Activated CD8-positive, alpha-beta memory T cell treated with anti-CD3 and anti-CD28 coated beads, Interleukin-2, amount 50 U/mL, for 48 hours (primary cell): Measurements from ENCODE around the gene PXN.
A peak's percentile ranks its signal among the peaks of the same experiment; 100 is the strongest.
"Not testable (repeated sequence)": the region's sequence is repeated elsewhere in the genome, so short reads cannot be mapped to it uniquely, and the experiment has no call there.

ENCODE experiments used
- DNase-seq: peaks from one replicate; pipeline ENCODE4 v3.0.0-alpha.2; 2020

PXN gene

DNA sequence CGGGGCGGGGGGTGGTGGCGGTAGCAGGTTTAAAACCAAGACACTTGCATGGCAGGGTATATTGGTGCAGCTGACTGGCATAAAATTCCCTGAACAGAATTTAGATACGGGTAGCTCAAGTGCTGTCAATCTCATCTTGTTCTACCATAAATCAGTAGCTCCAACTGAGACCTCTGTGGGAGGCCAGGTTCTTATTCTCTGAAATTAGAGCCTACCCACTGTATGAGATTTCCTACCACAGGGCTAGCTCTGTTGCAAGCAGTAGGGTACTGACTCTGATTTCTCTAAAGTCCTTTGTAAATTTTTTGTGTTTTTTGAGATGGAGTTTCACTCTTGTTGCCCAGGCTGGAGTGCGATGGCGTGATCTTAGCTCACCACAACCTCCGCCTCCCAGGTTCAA is 61.4 kb downstream of the PXN start:
- DNase-seq: no peak

DNA sequence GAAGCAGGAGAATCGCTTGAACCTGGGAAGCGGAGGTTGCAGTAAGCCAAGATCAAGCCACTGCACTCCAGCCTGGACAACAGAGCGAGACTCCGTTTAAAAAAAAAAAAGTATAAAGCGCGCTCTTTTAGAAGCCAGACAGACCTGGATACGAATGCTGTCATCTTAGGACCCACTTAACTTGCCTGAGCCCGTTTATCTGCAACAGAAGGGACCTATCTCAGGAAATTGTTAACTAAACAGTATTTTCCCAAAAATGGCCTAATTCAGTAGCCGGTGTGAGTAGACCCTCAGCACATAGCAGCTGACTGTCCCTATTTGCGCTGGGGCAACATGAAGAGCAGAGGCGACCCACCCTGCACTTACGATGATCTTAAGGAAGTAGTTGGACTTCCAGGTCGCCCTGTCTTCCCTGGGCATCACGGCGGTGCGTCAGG is 65.1 kb downstream of the PXN start:
- no peak for DNase-seq

DNA sequence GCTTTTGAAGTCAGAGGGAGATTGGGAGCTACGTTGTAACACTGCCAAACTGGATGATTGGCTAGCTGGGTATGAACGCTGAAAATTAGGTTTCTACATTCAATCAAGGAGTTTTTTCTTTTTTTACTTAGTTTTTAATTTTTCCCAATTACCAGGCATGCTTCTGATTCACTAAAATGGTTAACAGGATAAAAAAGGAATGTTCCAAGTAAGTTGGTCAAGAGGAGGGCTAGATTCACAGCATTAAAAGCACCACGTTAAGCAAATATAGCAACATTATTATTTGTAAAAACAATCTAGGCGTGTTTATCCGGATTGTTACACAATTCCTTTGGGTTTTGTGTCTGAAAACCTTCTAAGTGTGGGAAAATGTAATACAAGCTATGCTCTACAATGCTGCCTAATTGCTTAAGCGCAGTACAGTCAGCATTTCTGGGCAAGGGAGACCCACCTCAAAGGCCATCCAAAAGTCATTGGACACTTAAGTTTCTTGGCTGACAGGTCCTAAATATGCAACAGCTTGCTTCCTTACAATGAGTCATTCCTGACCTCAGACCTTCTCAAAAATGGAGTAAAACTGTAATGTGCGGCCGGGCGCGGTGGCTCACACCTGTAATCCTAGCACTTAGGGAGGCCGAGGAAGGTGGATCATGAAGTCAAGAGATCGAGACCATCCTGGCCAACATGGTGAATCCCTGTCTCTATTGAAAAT is 65.8 kb downstream of the PXN start:
- peak; percentile 77 for DNase-seq

GRCh38 chr12:120199025-120199424 is 66.5 kb downstream of the PXN start:
- peak; percentile 65 for DNase-seq

GRCh38 chr12:120197542-120197887 is 68.0 kb downstream of the PXN start:
- no peak for DNase-seq

DNA sequence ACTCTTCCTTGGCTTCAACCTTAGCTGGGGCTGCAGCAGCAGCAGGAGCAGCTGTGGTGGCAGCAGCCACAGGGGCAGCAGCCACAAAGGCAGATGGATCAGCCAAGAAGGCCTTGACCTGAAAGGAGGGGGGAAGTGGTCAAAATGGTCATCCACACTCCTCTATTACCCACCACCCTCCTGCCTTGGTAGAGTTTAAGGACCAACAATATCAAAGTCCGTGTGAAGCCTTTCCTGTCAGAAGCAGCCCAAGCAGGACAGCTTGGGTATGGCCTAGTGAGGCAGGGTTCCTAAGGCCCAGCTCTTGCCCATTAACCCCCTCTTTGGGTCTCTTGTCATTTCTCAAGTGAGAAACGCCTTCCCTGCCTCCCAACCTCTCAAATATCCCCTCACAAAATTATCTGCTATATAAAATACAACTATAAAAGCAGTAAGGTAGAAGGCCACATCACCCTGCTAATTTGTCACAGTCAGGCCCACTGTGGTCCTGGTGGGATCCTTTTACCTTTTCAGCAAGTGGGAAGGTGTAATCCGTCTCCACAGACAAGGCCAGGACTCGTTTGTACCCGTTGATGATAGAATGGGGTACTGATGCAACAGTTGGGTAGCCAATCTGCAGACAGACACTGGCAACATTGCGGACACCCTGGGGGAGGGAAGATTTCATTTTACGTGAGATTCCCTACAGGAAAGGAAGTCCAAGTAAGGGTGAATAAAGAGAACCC is 68.6 kb downstream of the PXN start:
- DNase-seq: peak; percentile 66

DNA sequence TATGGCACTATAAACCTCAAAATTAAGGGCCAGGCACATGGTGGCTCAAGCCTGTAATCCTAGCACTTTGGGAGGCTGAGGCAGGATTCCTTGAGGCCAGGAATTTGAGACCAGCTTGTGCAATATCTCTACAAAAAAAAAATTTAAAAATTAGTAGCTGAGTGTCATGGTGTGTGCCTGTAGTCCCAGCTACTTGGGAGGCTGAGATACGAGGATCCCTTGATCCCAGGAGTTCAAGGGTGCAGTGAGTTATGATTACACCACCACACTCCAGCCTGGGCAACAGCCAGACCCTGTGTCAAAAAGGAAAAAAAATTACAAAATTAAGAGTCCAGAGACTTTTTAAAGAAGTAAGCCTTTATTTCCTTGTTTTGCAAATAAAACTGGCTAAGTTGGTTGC is 69.2 kb downstream of the PXN start:
- DNase-seq: no peak

GRCh38 chr12:120194534-120195395 is 70.8 kb downstream of the PXN start, which contains the start of gene GCN1:
TSS of gene GCN1 (minus strand) at chr12:120194715. CDS start at chr12:120194697, 18 bp downstream.
- peak; percentile 97 for DNase-seq

- no peak for DNase-seq
These were observed 71.3 kb downstream of the PXN start for GRCh38 chr12:120194226-120194533.

DNA sequence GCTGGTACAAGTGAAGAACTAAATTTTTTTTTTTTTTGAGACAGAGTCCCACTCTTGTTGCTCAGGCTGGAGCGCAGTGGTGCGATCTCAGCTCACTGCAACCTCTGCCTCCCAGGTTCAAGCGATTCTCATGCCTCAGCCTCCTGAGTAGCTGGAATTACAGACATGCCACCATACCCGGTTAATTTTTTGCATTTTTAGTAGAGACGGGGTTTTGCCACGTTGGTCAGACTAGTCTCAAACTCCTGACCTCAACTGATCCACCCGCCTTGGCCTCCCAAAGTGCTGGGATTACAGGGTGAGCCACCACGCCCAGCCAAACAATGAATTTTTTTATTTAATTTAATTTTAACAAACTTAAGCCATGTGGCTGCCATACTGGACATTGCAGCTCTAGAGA is 72.2 kb downstream of the PXN start:
- not testable (repeated sequence) for DNase-seq

DNA sequence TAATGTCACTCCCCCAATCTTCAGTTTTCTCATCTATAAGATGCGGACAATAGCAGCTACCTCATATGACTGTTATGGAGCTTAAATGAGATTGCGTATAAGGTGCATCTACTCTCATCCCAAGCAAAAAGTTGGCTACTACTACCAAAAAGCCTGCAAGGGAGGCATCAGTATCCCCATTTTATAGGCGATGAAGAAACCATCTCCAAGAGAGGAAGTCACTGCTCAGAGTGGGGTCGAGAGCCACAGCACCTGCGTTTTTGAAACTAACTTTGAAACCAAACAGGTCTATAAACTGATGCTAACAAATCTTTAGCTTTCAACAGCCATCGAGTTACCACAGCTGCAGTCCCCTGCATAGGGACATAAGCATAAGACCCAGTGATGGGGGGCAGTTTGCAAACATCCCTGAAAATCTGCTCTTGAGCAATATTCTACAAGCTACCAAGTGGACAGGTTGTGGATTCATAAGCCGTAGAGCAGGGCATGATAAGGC is 74.5 kb downstream of the PXN start:
- no peak for DNase-seq

DNA sequence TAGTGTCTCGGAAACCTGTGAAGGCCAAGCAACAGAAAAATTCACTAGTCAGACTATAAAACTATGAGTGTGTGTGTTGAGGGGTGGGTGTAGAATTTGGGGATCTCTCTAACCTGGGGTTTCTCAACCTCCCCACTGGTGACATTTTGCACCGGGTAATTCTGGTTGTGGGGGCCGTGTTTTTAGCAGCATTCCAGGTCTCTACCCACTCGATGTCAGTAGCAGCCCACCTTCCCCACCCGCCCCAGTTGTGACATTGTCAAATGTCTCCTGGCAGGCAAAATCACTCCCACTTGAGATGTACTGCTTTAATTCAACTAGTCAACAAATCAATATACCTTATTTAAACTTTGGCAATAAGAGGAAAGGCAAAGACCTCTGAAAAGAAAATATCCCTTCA is 75.1 kb downstream of the PXN start:
- DNase-seq: no peak

- DNase-seq: no peak
These were observed 78.9 kb downstream of the PXN start for GRCh38 chr12:120186654-120187053.

- no peak for DNase-seq
These were observed 82.3 kb downstream of the PXN start for GRCh38 chr12:120183211-120183631.

GRCh38 chr12:120181991-120182631 is 83.4 kb downstream of the PXN start:
- DNase-seq: no peak

DNA sequence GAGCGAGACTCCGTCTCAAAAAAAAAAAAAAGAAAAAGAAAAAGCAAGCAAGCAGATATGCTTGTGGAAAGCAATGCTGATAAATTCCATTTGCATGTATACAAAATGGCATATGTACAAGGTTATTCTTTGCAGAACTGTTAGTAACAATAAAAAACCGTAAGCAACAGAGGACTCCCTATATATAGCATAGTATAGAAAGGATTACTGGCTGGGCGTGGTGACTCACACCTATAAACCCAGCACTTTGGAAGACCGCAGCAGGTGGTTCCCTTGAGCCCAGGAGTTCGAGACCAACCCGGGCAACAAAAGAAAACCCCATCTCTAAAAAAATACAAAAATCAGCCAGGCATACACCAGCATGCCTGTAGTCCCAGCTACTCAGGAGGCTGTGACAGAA is 84.6 kb downstream of the PXN start:
- no peak for DNase-seq

DNA sequence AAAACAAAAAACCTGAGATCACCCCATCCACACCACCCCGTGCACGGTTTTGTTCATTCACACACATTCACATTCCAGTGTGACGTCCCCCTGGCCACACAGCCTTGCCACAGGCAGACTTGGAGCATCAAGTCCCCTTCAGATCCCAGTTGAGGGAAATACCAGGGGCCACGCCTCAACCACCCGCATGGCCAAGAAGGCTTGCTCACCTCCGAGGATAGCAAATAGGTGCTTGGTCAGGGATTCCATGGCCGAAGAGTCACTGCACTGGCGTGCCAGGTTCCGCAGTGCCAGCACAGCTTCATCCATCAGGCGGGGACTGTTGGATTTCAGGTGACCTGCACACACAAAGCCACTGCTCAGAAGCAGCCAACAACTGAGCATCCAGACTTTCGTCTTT is 90.0 kb downstream of the PXN start:
- no peak for DNase-seq

DNA sequence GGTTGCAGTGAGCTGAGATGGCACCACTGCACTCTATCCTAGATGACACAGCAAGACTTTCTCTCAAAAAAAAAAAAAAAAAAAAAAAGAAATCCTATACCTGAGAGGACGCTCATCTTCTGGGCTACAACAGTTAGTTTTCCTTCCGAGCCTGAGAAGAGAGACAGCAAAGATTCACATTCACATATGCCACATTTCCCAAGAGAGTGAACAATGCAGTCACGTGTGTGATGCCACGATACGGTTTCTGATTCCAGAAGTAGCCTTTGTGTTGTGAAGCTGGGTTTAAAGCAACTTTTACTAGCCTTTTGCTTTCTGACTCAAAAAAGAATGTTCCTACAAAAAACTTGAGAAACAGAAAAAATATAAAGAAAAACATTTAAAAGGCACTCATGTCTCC is 90.5 kb downstream of the PXN start:
- DNase-seq: no peak

DNA sequence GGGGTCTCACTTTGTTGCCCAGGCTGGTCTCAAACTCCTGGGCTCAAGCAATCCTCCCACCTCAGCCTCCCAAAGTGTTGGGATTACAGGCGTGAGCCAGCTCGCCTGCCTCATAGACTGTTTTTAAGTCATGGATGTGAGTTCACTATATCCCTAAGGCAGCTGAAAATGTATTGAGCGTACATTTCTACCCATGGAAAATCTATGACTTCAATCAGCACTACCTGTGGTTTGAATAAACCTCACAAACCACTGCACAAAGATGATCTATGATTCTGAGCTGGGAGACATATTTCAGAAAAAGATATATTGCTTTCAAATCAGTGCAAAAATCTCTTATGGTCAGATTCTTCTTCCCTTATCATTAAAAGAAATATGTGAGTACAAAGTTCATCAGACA is 93.5 kb downstream of the PXN start:
- no peak for DNase-seq

- DNase-seq: no peak
These were observed 94.9 kb downstream of the PXN start for GRCh38 chr12:120170631-120171030.

DNA sequence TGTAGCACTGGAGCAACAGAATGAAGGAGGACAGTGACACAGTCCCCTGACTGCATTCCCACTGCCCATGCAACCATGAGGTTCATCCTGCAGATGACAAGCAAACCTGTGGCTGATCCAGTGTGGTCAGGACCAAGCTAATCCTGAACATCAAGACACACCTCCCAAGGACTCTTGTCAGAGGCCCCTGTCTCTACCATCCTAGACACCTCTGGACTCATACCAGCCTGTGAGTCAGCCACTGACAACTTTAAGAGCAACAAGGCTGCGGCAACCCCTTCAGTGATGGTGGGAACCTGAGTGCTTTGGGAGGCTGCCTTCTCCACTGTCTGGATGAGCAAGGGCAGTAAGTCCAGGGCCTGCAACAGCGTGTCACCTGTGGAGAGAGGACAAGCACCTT is 95.6 kb downstream of the PXN start:
- DNase-seq: no peak

- DNase-seq: no peak
These were observed 97.2 kb downstream of the PXN start for GRCh38 chr12:120168337-120168736.

DNA sequence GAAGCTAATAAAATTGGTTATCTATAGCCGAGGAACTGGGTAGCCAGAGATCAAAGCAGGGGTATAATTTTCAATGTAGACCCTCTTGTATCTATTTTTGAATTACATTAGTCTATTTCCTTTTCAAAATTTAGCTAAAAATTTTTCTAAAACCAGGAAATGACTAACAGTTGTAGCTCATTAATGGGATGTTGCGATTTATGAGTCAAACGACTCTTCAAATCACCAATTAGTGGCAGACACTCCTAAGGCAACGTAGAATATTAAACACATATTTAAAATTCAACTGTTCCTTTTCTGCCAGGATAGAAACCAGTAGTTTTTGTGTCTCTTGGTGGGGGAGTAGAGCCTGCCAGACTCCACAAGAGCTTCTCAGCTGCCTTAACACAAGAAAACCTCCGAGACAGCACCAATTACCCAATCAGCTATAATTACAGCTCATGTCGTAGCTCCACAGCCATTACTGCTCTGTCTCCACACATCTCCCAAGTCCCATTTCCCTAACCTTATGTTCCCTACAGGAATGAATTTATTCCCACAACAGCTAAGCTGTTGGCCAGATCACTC is 97.9 kb downstream of the PXN start:
- no peak for DNase-seq
